Fibroblast of lung (primary cell): ENCODE data around the gene KCNG2. TPM values are rescaled to one million over a fixed set of nuclear protein-coding genes. Genes with fewer than 3 reads are reported as not detected.

ENCODE experiments used
- DNase-seq, 2 donors: peaks; one replicate each; pipeline versions ENCODE4 v3.0.0 to v3.0.0-alpha.2; 2010; ENCODE audit warnings: low read depth in 2 of 2
- H2AFZ ChIP-seq: 2 replicates; pipeline ENCODE4 v1.5.1; 2012; ENCODE audit warnings: low read length, control low read depth, inconsistent platforms
- H3K27ac ChIP-seq: 2 replicates; pipeline ENCODE4 v1.5.1; 2011; ENCODE audit warnings: low read length, control low read depth; ENCODE audit not compliant: insufficient read depth
- H3K27me3 ChIP-seq: 2 replicates; pipeline ENCODE4 v1.5.1; 2011; ENCODE audit warnings: mild to moderate bottlenecking, low read length; ENCODE audit not compliant: control insufficient read depth, insufficient read depth
- H3K36me3 ChIP-seq: 2 replicates; pipeline ENCODE4 v1.5.1; 2011; ENCODE audit warnings: low read length; ENCODE audit not compliant: control insufficient read depth, insufficient read depth
- H3K4me1 ChIP-seq: 2 replicates; pipeline ENCODE4 v1.5.1; 2011; ENCODE audit warnings: low read length; ENCODE audit not compliant: control insufficient read depth, insufficient read depth; ENCODE audit errors: extremely low read depth
- H3K4me2 ChIP-seq: 2 replicates; pipeline ENCODE4 v1.5.1; 2011; ENCODE audit warnings: low read length, control low read depth; ENCODE audit not compliant: insufficient read depth; ENCODE audit errors: extremely low read depth
- H3K4me3 ChIP-seq, 4 experiments: fragments of 200-600 bp in 1 of 4; sonication (generic) in 1 of 4; replicated peaks in 1 of 4; 2 replicates each; pipeline ENCODE4 v1.5.1; 2011 to 2016; ENCODE audit warnings: low read length in 4 of 4, low read depth in 3 of 4, mild to moderate bottlenecking in 3 of 4, control low read depth in 2 of 4, inconsistent platforms in 1 of 4, mixed read lengths in 1 of 4; ENCODE audit not compliant: insufficient read depth in 1 of 4; ENCODE audit errors: control extremely low read depth in 1 of 4
- H3K79me2 ChIP-seq: 2 replicates; pipeline ENCODE4 v1.5.1; 2012; ENCODE audit warnings: mild to moderate bottlenecking, low read length, inconsistent platforms; ENCODE audit not compliant: control insufficient read depth, insufficient read depth
- H3K9ac ChIP-seq: 2 replicates; pipeline ENCODE4 v1.5.1; 2011; ENCODE audit warnings: mild to moderate bottlenecking, low read length, control low read depth; ENCODE audit not compliant: insufficient read depth
- H3K9me3 ChIP-seq: 2 replicates; pipeline ENCODE4 v1.5.1; 2012; ENCODE audit warnings: low read depth, low read length; ENCODE audit not compliant: control insufficient read depth, insufficient read depth
- H4K20me1 ChIP-seq: 2 replicates; pipeline ENCODE4 v1.5.1; 2011; ENCODE audit warnings: low read length; ENCODE audit not compliant: control insufficient read depth, insufficient read depth; ENCODE audit errors: extremely low read depth
- CTCF ChIP-seq, 2 donors: IDR thresholded peaks in 1 of 2; conservative IDR thresholded peaks in 1 of 2; 1 replicate in 1 of 2; 2 replicates in 1 of 2; pipeline ENCODE4 v1.5.1; 2011 to 2012; ENCODE audit warnings: low read length in 2 of 2, control low read depth in 1 of 2, inconsistent platforms in 1 of 2, low read depth in 1 of 2, mild to moderate bottlenecking in 1 of 2
- EZH2 ChIP-seq: IDR thresholded peaks from 2 replicates; pipeline ENCODE4 v1.5.1; 2012; ENCODE audit warnings: low read length, control low read depth, mild to moderate bottlenecking; ENCODE audit errors: missing control alignments
- polyA plus RNA-seq, 2 donors: library from polyadenylated mRNA; depleted of rRNA in 1 of 2; stranded (reverse) in 1 of 2; unstranded in 1 of 2; fragments of >200 nt; gene quantifications; 2 replicates each; pipeline ENCODE4 v1.2.1, GENCODE V29; 2011 to 2012; ENCODE audit warnings: missing spikeins in 1 of 2
- total RNA-seq: library from RNA; depleted of rRNA; stranded (reverse); fragments of >200 nt; gene quantifications from 2 replicates; pipeline ENCODE4 v1.2.1, GENCODE V29; 2014

KCNG2 gene
- total and polyA plus RNA-seq, 2 donors (not counting 1 experiment from before 2014, with no cell fraction given): 0.42 to 10.1 TPM

GRCh38 chr18:79853303-79853992 lies 55.7 kb downstream of the KCNG2 start:
- no peak overlapping the region for H3K4me3 ChIP-seq
- no peaks in the 10 kb centered on the region for H3K9me3 ChIP-seq
- H3K4me2 ChIP-seq: no peak overlapping the region
- H2AFZ ChIP-seq: no peak overlapping the region
- no peak overlapping the region for H3K9ac ChIP-seq
- DNase-seq: no peak
- no peaks in the 10 kb centered on the region for H3K36me3 ChIP-seq
- no peaks in the 10 kb centered on the region for H4K20me1 ChIP-seq
- no peak overlapping the region for H3K27ac ChIP-seq
- TF ChIP-seq CTCF (conservative IDR thresholded peaks at IDR 0.05 in 1 of 2, IDR thresholded peaks at IDR 0.05 in 1 of 2; ENCODE audit: low read depth in 1 of 2, low read length in 2 of 2) (no peak), EZH2 (no peak)
- peaks cover 2% of the 10 kb centered on the region for H3K4me1 ChIP-seq
- H3K79me2 ChIP-seq: no peaks in the 10 kb centered on the region
- H3K27me3 ChIP-seq: no peaks in the 10 kb centered on the region

GRCh38 chr18:79853993-79854364 lies 56.2 kb downstream of the KCNG2 start:
- no peak overlapping the region for H3K4me2 ChIP-seq
- H3K4me3 ChIP-seq: no peak overlapping the region
- H3K4me1 ChIP-seq: peaks cover 2% of the 10 kb centered on the region
- no peak overlapping the region for H3K27ac ChIP-seq
- no peaks in the 10 kb centered on the region for H3K36me3 ChIP-seq
- DNase-seq: no peak
- TF ChIP-seq EZH2 (no peak), CTCF (conservative IDR thresholded peaks at IDR 0.05 in 1 of 2, IDR thresholded peaks at IDR 0.05 in 1 of 2; ENCODE audit: low read depth in 1 of 2, low read length in 2 of 2) (no peak)
- H4K20me1 ChIP-seq: no peaks in the 10 kb centered on the region
- H2AFZ ChIP-seq: no peak overlapping the region
- no peaks in the 10 kb centered on the region for H3K79me2 ChIP-seq
- H3K9ac ChIP-seq: no peak overlapping the region
- no peaks in the 10 kb centered on the region for H3K9me3 ChIP-seq
- H3K27me3 ChIP-seq: no peaks in the 10 kb centered on the region

- no peak overlapping the region for H3K4me2 ChIP-seq
- no peak for DNase-seq
Observed at GRCh38 chr18:79855147-79855933, 57.6 kb downstream of the KCNG2 start.

More at GRCh38 chr18:79855147-79855933, 57.6 kb downstream of the KCNG2 start:
- Histone ChIP-seq H3K79me2 (no peaks in the 10 kb centered on the region), H3K27ac (no peak overlapping the region), H4K20me1 (no peaks in the 10 kb centered on the region), H3K4me3 (no peak overlapping the region), H2AFZ (no peak overlapping the region), H3K9ac (no peak overlapping the region), H3K4me1 (peaks cover 2% of the 10 kb centered on the region), H3K27me3 (no peaks in the 10 kb centered on the region), H3K9me3 (no peaks in the 10 kb centered on the region), H3K36me3 (no peaks in the 10 kb centered on the region)
- TF ChIP-seq CTCF (conservative IDR thresholded peaks at IDR 0.05 in 1 of 2, IDR thresholded peaks at IDR 0.05 in 1 of 2; ENCODE audit: low read depth in 1 of 2, low read length in 2 of 2): no peak
